ENCODE data around the gene ANXA5. TPM values are rescaled to one million over a fixed set of nuclear protein-coding genes. Genes with fewer than 3 reads are reported as not detected.

Gene ANXA5
- total and polyA plus RNA-seq, 2 of the 4 experiments (the other 2 are of a cell fraction): 780 to 1,448 TPM

DNA sequence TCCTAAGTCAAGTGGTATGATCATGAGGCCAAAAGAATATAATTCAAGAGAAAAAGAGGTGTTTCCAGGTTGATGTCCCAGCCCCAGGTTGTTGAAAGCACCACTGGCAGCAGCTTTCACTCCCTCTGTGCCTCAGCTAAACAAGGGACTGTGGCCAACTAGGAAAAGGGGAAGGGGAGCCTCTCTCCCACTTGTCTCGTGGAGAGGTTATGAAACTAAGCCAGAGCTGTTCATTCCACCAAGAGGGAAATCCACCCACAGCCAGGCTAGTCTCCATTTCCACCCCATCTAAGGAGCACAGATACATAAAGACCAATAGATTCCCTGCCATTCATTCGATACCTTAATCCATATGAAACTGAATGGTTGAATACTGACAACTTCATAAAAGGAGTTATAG, 8.1 kb downstream of the ANXA5 start:
- Histone ChIP-seq H3K23ac (ENCODE audit: low read depth, low read length) (peak overlapping the region; percentile 35), H2AFZ (replicated peaks; ENCODE audit: low read length, poor library complexity) (no peak overlapping the region), H4K20me1 (ENCODE audit: insufficient read depth, low read length) (peaks cover 90% of the 10 kb centered on the region), H3K79me1 (ENCODE audit: low read depth in 1 of 2, low read length in 2 of 2) (peaks cover 10 to 59% of the 10 kb centered on the region in 2 experiments), H4K91ac (ENCODE audit: insufficient read depth, low read depth, low read length) (no peak overlapping the region), H3K4me3 (ENCODE audit: insufficient read depth, low read depth, low read length) (no peak overlapping the region), H2BK5ac (ENCODE audit: low read depth, low read length, poor library complexity, severe bottlenecking) (peak overlapping the region; percentile 56), H2AK9ac (replicated peaks; ENCODE audit: low read depth, low read length, poor library complexity) (no peak overlapping the region), H3K56ac (ENCODE audit: extremely low read depth, insufficient read depth, low read length) (no peak overlapping the region), H3K4me2 (ENCODE audit: low read depth, low read length) (peak overlapping the region; percentile 2; the same call in 1 of the 2 replicates), H3K27ac (ENCODE audit: insufficient read depth, low read length) (no peak overlapping the region), H2BK20ac (ENCODE audit: low read depth, low read length) (no peak overlapping the region), H3K9me1 (ENCODE audit: insufficient read depth, low read length) (peaks cover 34% of the 10 kb centered on the region), H2BK15ac (ENCODE audit: low read depth, low read length) (no peak overlapping the region; the same call in 2 of the 3 replicates), H2BK120ac (ENCODE audit: low read depth, low read length) (no peak overlapping the region), H3K18ac (ENCODE audit: low read depth, low read length) (peak overlapping the region; percentile 18), H3K36me3 (ENCODE audit: control insufficient read depth, insufficient read depth, low read length) (peaks cover 33% of the 10 kb centered on the region), H3K4me1 (ENCODE audit: control insufficient read depth, insufficient read depth, low read length) (peaks cover 33% of the 10 kb centered on the region), H3K9ac (ENCODE audit: low read depth, low read length) (no peak overlapping the region), H3K27me3 (ENCODE audit: control insufficient read depth, insufficient read depth, low read length) (no peaks in the 10 kb centered on the region), H3K14ac (replicated peaks; ENCODE audit: low read depth, low read length) (no peak overlapping the region), H2AK5ac (ENCODE audit: low read depth, low read length) (no peak overlapping the region), H3K9me3 (ENCODE audit: control insufficient read depth, insufficient read depth, low read length) (no peaks in the 10 kb centered on the region), H3K4ac (ENCODE audit: low read depth, low read length) (no peak overlapping the region), H4K5ac (ENCODE audit: low read depth, low read length) (no peak overlapping the region), H4K8ac (ENCODE audit: low read depth in 2 of 2, low read length in 2 of 2) (0 out of 4 replicates have a peak overlapping the region, but pooled peaks of 1 of the 2 experiments have one; percentile 18)
- ATAC-seq (ENCODE audit: low read depth): no peak
- dilution Hi-C loops (cut with HindIII; ENCODE audit: low sequenced_read_pairs, unreplicated experiment) (no loop called here), in situ Hi-C loops (cut with MboI; ENCODE audit: low sequenced_read_pairs) (loop anchor here (10.0 kb wide), 1 partner anchor 116 kb away; the partner anchor contains the start of gene EXOSC9), intact Hi-C loops (cut with micrococcal nuclease) (no loop called here)
- no TSS peak for BruUV-seq (replicated peaks)
- peak; percentile 15; the same call in 1 of the 2 replicates for TF ChIP-seq POLR2A (IDR thresholded peaks at IDR 0.05; ENCODE audit: low read depth, low read length)
- TF ChIP-seq RAD21 (IDR thresholded peaks at IDR 0.05; ENCODE audit: low read length): no peak
- ChIA-PET CTCF (no interaction called here), POLR2A (ENCODE audit: unreplicated experiment) (no interaction called here)
- DNase-seq: no peak
- WGBS, 2 experiments (ENCODE audit: extremely low coverage in 2 of 2, insufficient read length in 1 of 2): no CpG with 5 or more reads among the region's 2 CpGs
